Measurements from ENCODE around the gene TYK2. TPM values are rescaled to one million over a fixed set of nuclear protein-coding genes. Genes with fewer than 3 reads are reported as not detected.

Gene TYK2
- total RNA-seq, 1 experiment from 2014 or later = 118 TPM

DNA sequence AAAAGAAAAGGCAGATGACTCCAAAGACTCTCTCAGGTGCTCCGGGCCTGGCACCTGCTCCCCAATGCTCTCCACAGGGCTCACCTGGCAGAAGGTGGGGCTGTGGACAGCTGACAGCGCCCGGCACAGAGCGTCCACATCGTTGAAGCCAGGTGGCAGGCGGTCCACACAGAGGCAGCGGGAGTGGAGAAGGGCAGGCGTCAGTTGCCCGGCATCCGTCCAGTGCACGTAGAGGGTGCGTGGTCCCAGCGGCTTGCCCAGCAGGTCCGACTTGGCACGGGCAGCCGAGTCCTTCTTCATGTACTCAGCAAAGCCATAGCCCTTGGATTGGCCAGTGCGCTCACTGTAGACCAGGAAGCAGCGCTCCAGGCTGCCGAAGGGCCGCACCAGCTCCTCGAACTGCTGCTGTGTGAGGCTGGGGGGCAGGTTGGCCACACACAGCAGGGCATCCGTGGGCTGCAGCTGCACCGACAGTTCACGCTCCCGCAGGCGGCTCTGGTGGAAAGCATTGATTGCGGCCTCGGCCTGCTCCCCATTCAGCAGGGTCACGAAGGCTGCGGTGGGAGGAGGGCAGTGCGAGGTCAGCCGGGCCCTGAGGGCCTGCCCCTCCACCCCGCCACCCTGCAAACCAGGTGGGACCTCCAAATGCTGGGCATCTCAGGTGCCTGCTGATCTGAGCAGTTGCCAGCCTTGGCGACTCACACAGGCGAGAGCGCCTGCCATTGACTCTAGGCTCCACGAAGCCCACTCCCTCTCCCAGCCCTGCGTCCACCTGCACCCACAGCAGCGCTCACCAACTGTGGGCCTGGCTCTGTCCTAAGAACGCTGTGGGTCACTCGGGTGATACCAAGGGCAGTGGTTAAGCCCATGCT lies 51.6 kb downstream of the TYK2 start:
- TF ChIP-seq CTCF (conservative IDR thresholded peaks at IDR 0.05; ENCODE audit: low read depth, low read length) = no peak
- no peak for TF ChIP-seq EZH2 (IDR thresholded peaks at IDR 0.05; ENCODE audit: borderline replicate concordance, low read depth, low read length, poor library complexity, severe bottlenecking)
- no TSS peak for BruUV-seq (replicated peaks)
- Histone ChIP-seq H3K27me3 (replicated peaks; ENCODE audit: insufficient read depth, low read depth, low read length, poor library complexity) (no peaks in the 10 kb centered on the region), H3K27ac (ENCODE audit: low read depth, low read length, poor library complexity, severe bottlenecking) (no peak overlapping the region), H3K9me3 (ENCODE audit: low read depth, low read length, poor library complexity, severe bottlenecking) (no peaks in the 10 kb centered on the region), H3K4me1 (ENCODE audit: insufficient read depth, low read length, poor library complexity, severe bottlenecking) (peaks cover 8% of the 10 kb centered on the region), H3K4me3 (ENCODE audit: low read depth, low read length, poor library complexity, severe bottlenecking) (no peak overlapping the region), H3K36me3 (ENCODE audit: insufficient read depth, low read length, poor library complexity, severe bottlenecking) (peaks cover 70% of the 10 kb centered on the region)
- no peak for DNase-seq (ENCODE audit: low spot score)
- ChIA-PET POLR2A (ENCODE audit: low non-redundant PET) (no interaction called here), CTCF (interaction anchor here (0.6 kb wide), 1 partner anchor 103 kb away, joined by 11 read pairs; no protein-coding TSS in a partner anchor)
- intact Hi-C loops (cut with micrococcal nuclease; ENCODE audit: unreplicated experiment) = no loop called here

DNA sequence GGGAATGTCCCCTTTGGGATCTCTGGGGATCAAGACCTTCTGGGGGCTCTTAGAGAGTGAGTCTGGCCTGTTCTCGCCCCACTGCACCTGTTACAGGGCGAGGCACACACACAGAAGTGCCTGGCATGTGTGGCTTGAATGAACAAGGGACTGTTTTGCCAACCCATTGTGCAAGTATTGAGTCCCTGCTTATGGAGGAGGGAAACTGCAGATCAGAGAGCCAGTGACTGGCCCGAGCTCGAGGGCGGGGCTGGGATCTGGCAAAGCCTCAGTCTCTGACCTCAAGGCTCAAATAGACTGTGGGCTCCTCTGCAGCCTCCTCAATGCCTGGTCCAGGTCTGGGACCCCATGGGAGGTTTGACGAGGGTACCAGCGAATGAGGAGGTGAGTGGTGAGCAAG lies 52.6 kb downstream of the TYK2 start:
- Histone ChIP-seq H3K36me3 (ENCODE audit: insufficient read depth, low read length, poor library complexity, severe bottlenecking) (peaks cover 78% of the 10 kb centered on the region), H3K4me1 (ENCODE audit: insufficient read depth, low read length, poor library complexity, severe bottlenecking) (peaks cover 8% of the 10 kb centered on the region), H3K27me3 (replicated peaks; ENCODE audit: insufficient read depth, low read depth, low read length, poor library complexity) (no peaks in the 10 kb centered on the region), H3K4me3 (ENCODE audit: low read depth, low read length, poor library complexity, severe bottlenecking) (no peak overlapping the region), H3K9me3 (ENCODE audit: low read depth, low read length, poor library complexity, severe bottlenecking) (no peaks in the 10 kb centered on the region), H3K27ac (ENCODE audit: low read depth, low read length, poor library complexity, severe bottlenecking) (no peak overlapping the region)
- no TSS peak for BruUV-seq (replicated peaks)
- ChIA-PET POLR2A (ENCODE audit: low non-redundant PET) (no interaction called here), CTCF (no interaction called here)
- no peak for TF ChIP-seq CTCF (conservative IDR thresholded peaks at IDR 0.05; ENCODE audit: low read depth, low read length)
- TF ChIP-seq EZH2 (IDR thresholded peaks at IDR 0.05; ENCODE audit: borderline replicate concordance, low read depth, low read length, poor library complexity, severe bottlenecking) = no peak
- intact Hi-C loops (cut with micrococcal nuclease; ENCODE audit: unreplicated experiment) = no loop called here
- DNase-seq (ENCODE audit: low spot score) = no peak

GRCh38 chr19:10325732-10326131 lies 54.6 kb downstream of the TYK2 start:
- TF ChIP-seq EZH2 (IDR thresholded peaks at IDR 0.05; ENCODE audit: borderline replicate concordance, low read depth, low read length, poor library complexity, severe bottlenecking) (no peak), CTCF (conservative IDR thresholded peaks at IDR 0.05; ENCODE audit: low read depth, low read length) (no peak)
- no TSS peak for BruUV-seq (replicated peaks)
- Histone ChIP-seq H3K27me3 (replicated peaks; ENCODE audit: insufficient read depth, low read depth, low read length, poor library complexity) (no peaks in the 10 kb centered on the region), H3K4me1 (ENCODE audit: insufficient read depth, low read length, poor library complexity, severe bottlenecking) (no peaks in the 10 kb centered on the region), H3K9me3 (ENCODE audit: low read depth, low read length, poor library complexity, severe bottlenecking) (no peaks in the 10 kb centered on the region), H3K27ac (ENCODE audit: low read depth, low read length, poor library complexity, severe bottlenecking) (no peak overlapping the region), H3K4me3 (ENCODE audit: low read depth, low read length, poor library complexity, severe bottlenecking) (no peak overlapping the region), H3K36me3 (ENCODE audit: insufficient read depth, low read length, poor library complexity, severe bottlenecking) (peaks cover 93% of the 10 kb centered on the region)
- intact Hi-C loops (cut with micrococcal nuclease; ENCODE audit: unreplicated experiment) = no loop called here
- no peak for DNase-seq (ENCODE audit: low spot score)
- ChIA-PET POLR2A (ENCODE audit: low non-redundant PET) (interaction anchor here (0.6 kb wide), 1 partner anchor 19 kb away, joined by 7 read pairs; no protein-coding TSS in a partner anchor), CTCF (no interaction called here)
